Peyer's patch (tissue), 4 donors: Measurements from ENCODE around the gene ATP6V0A1. TPM values are rescaled to one million over a fixed set of nuclear protein-coding genes. Genes with fewer than 3 reads are reported as not detected.
A peak's percentile ranks its signal among the peaks of the same experiment; 100 is the strongest.
"Not testable (repeated sequence)": the region's sequence is repeated elsewhere in the genome, so short reads cannot be mapped to it uniquely, and the experiment has no call there.

Experiments
- DNase-seq, 3 donors: peaks; one replicate each; pipeline ENCODE4 v3.0.0-alpha.2; 2017 to 2019
- H3K27ac ChIP-seq, 4 donors: fragments of 200-600 bp; sonication (generic); one replicate each; pipeline ENCODE4 v1.5.1; 2016 to 2019
- H3K27me3 ChIP-seq, 2 donors: fragments of 200-600 bp; sonication (generic); one replicate each; pipeline ENCODE4 v1.5.1; 2019
- H3K36me3 ChIP-seq, 3 donors: fragments of 200-600 bp; sonication (generic); one replicate each; pipeline ENCODE4 v1.5.1; 2016 to 2019
- H3K4me1 ChIP-seq, 4 donors: fragments of 200-600 bp; sonication (generic); one replicate each; pipeline ENCODE4 v1.5.1; 2016 to 2019
- H3K4me3 ChIP-seq, 4 donors: fragments of 200-600 bp; sonication (generic); 1 replicate in 3 of 4; 2 replicates in 1 of 4; pipeline ENCODE4 v1.5.1; 2016 to 2019; ENCODE audit warnings: mild to moderate bottlenecking in 1 of 4
- H3K9me3 ChIP-seq, 4 donors: fragments of 200-600 bp; sonication (generic); one replicate each; pipeline ENCODE4 v1.5.1; 2016 to 2019; ENCODE audit warnings: mild to moderate bottlenecking in 1 of 4
- POLR2A ChIP-seq, 2 donors: fragments of 450-650 bp; IDR thresholded peaks; one replicate each; pipeline ENCODE4 v1.5.1; 2017; ENCODE audit warnings: antibody characterized with exemption in 2 of 2, mild to moderate bottlenecking in 2 of 2, moderate library complexity in 2 of 2
- total RNA-seq, 4 donors: library from RNA; depleted of rRNA; stranded (reverse); fragments of >200 nt; gene quantifications; one replicate each; pipeline ENCODE4 v1.1.0, GENCODE V29; 2016
- TF ChIP-seq, protein P1 (sequence below), 6 experiments: fragments of 450-650 bp in 4 of 6; fragments of 200-600 bp in 2 of 6; sonication (generic) in 1 of 6; IDR thresholded peaks; one replicate each; pipeline ENCODE4 v1.5.1; 2017 to 2019; ENCODE audit warnings: antibody characterized with exemption in 6 of 6, mild to moderate bottlenecking in 3 of 6, moderate library complexity in 1 of 6

Gene ATP6V0A1
- total RNA-seq, 4 donors from 2014 or later, result 121 to 251 (median 204) TPM

DNA sequence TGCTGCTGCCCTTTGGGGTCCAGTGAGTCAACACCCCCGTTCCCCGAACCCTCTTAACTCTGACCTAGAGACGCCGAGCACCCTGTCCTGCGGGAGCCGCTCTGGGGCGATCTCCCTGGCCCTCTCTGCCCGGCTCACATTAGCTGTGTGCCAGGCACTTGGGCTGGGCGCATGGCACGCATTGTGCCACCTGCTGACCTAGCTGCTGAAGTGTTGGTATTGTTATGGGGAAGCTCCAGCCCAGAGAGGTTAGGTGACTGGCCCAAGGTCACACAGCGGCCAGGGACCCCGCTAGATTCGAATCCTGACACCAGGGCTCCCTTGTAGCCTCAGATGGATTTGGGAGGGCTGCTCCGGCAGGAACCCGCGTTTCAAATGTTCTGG lies 95.2 kb downstream of the ATP6V0A1 start:
- peak overlapping the region; percentile 85 to 93 (median 90) for H3K27ac ChIP-seq
- no peaks in the 10 kb centered on the region for H3K36me3 ChIP-seq
- peaks cover 0 to 30% (median 12%) of the 10 kb centered on the region in 4 donors for H3K4me1 ChIP-seq
- no peaks in the 10 kb centered on the region for H3K27me3 ChIP-seq
- peak overlapping the region; percentile 57 to 90 (median 84) for H3K4me3 ChIP-seq
- no peaks in the 10 kb centered on the region for H3K9me3 ChIP-seq
- DNase-seq, result no peak
- no peak for TF ChIP-seq POLR2A (IDR thresholded peaks at IDR 0.05)
- TF ChIP-seq, protein P1, sequence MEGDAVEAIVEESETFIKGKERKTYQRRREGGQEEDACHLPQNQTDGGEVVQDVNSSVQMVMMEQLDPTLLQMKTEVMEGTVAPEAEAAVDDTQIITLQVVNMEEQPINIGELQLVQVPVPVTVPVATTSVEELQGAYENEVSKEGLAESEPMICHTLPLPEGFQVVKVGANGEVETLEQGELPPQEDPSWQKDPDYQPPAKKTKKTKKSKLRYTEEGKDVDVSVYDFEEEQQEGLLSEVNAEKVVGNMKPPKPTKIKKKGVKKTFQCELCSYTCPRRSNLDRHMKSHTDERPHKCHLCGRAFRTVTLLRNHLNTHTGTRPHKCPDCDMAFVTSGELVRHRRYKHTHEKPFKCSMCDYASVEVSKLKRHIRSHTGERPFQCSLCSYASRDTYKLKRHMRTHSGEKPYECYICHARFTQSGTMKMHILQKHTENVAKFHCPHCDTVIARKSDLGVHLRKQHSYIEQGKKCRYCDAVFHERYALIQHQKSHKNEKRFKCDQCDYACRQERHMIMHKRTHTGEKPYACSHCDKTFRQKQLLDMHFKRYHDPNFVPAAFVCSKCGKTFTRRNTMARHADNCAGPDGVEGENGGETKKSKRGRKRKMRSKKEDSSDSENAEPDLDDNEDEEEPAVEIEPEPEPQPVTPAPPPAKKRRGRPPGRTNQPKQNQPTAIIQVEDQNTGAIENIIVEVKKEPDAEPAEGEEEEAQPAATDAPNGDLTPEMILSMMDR (IDR thresholded peaks at IDR 0.05), result peak in 1 of 6 experiments; percentile 13

DNA sequence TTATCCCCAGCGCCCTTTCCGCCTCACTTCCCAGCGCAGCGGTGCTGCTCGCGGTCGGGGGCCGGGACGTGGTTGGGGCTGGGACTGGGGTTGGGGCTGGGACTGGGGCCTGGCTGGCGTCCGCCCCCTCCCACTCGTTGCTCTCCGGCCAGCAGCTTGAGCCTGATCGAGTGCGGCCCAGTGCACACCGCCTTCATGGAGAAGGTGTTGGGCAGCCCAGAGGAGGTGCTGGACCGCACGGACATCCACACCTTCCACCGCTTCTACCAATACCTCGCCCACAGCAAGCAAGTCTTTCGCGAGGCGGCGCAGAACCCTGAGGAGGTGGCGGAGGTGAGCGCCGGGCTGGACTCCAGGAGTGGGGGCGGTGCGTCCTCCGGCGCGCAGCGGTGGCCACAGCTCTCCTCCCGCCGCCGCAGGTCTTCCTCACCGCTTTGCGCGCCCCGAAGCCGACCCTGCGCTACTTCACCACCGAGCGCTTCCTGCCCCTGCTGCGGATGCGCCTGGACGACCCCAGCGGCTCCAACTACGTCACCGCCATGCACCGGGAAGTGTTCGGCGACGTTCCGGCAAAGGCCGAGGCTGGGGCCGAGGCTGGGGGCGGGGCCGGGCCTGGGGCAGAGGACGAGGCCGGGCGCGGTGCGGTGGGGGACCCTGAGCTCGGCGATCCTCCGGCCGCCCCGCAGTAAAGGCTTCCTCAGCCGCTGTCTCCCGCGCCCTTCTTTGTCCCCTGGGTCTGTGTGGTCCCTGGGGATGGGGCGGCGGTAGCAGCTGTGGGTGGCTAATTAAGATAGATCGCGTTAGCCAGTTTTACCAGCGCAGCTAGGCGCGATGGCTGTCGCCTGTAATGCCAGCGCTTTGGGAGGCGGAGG lies 95.8 kb downstream of the ATP6V0A1 start:
- TF ChIP-seq POLR2A (IDR thresholded peaks at IDR 0.05), result peak; percentile 79 to 80
- TF ChIP-seq, protein P1 (IDR thresholded peaks at IDR 0.05), result no peak
- peak overlapping the region; percentile 85 to 93 (median 90) for H3K27ac ChIP-seq
- H3K4me1 ChIP-seq, result peaks cover 0 to 27% (median 12%) of the 10 kb centered on the region in 4 donors
- no peaks in the 10 kb centered on the region for H3K9me3 ChIP-seq
- H3K36me3 ChIP-seq, result no peaks in the 10 kb centered on the region
- no peaks in the 10 kb centered on the region for H3K27me3 ChIP-seq
- peak; percentile 92 to 97 (median 93) for DNase-seq
- H3K4me3 ChIP-seq, result peak overlapping the region; percentile 57 to 90 (median 84)

DNA sequence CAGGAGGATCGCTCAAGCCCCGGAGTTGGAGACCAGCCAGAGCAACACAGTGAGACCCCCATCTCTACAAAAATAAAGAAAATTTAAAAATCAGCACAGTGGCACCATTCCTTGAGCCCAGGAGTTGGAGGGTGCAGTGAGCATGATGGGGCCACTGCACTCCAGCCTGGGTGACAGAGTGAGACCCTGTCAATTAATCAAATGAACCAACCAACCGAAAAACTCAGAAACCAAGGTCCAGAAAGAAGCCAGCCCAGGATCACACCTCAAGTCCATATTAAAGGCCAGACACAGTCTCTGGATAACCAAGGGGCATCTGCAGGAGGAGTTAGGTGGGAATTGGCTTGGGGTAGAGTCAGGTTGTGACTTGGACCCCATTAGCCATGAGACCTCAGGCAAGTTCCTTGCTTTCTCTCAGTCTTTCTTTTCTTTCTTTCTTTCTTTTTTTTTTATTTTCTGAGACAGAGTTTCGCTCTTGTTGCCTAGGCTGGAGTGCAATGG lies 96.5 kb downstream of the ATP6V0A1 start:
- peak overlapping the region; percentile 57 to 90 (median 84) for H3K4me3 ChIP-seq
- H3K9me3 ChIP-seq, result no peaks in the 10 kb centered on the region
- H3K4me1 ChIP-seq, result peaks cover 0 to 27% (median 12%) of the 10 kb centered on the region in 4 donors
- H3K27me3 ChIP-seq, result no peaks in the 10 kb centered on the region
- DNase-seq, result no peak
- H3K27ac ChIP-seq, result peak overlapping the region; percentile 85 to 93 (median 90)
- TF ChIP-seq, protein P1 (IDR thresholded peaks at IDR 0.05), result no peak
- no peak for TF ChIP-seq POLR2A (IDR thresholded peaks at IDR 0.05)
- no peaks in the 10 kb centered on the region for H3K36me3 ChIP-seq

DNA sequence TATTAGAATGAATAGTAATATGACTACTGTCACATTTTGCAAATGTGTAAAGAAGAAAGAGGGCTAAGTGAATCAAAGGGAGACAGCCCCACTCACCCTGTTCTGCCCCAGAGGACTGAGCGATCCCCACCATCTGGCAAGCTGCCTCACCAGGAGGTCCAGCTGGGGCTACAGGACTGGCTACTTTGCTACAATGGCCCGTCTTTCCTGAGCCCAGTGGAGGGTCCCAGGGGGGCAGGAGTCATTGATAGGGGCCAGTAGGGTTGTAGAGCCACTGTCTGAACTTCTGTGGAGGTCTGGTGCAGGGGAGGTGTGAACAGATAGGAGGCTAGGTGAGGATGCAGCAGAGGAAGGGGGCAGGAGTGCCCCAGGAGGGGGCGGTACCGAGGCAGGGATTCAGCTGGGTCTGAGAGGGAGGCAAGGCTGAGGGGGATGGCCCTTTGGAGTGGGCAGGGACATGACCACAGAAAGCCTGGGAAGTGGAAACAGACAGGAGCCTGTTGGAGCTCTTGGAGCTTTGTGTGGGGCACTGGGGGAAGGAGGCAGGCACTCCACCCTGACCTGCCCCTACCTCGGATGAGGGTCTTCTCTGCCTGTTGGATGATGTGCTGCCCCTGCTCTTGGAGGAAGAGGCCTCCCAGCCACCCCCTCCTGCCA lies 97.4 kb downstream of the ATP6V0A1 start:
- H3K27me3 ChIP-seq, H3K27ac ChIP-seq, H3K4me3 ChIP-seq, DNase-seq, H3K9me3 ChIP-seq, H3K36me3 ChIP-seq: not testable (repeated sequence)
- H3K4me1 ChIP-seq, result peaks cover 0 to 27% (median 12%) of the 10 kb centered on the region in 4 donors

DNA sequence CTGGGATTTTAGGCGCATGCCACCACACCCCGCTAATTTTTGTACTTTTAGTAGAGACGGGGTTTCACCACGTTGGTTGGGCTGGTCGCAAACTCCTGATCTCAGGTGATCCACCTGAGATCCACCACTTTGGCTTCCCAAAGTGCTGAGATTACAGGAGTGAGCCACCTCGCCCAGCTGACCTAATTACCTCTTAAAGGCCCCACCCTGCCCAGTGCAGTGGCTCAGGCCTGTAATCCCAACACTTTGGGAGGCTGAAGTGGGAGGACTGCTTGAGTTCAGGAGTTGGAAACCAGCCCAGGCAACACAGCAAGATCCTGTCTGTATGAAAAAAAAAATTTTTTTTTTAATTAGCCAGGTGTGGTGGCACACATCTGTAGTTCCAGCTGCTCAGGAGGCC lies 100.4 kb downstream of the ATP6V0A1 start:
- no peaks in the 10 kb centered on the region for H3K27me3 ChIP-seq
- peaks cover 0 to 38% (median 25%) of the 10 kb centered on the region in 4 donors for H3K4me1 ChIP-seq
- no peaks in the 10 kb centered on the region for H3K9me3 ChIP-seq
- peaks cover 0 to 6% (median 0%) of the 10 kb centered on the region in 3 donors for H3K36me3 ChIP-seq
- TF ChIP-seq, protein P1 (IDR thresholded peaks at IDR 0.05), result no peak
- TF ChIP-seq POLR2A (IDR thresholded peaks at IDR 0.05), result no peak
- peak in 1 of 3 donors; percentile 65 for DNase-seq
- no peak overlapping the region for H3K27ac ChIP-seq
- H3K4me3 ChIP-seq, result no peak overlapping the region
